Activated gamma-delta T cell treated with Interleukin-2 at 50 U/mL for 16 hours (primary cell): ENCODE results near the gene SCN3B.

Experiments
- DNase-seq: peaks from one replicate; pipeline ENCODE4 v3.0.0-alpha.2; 2020

SCN3B gene

DNA sequence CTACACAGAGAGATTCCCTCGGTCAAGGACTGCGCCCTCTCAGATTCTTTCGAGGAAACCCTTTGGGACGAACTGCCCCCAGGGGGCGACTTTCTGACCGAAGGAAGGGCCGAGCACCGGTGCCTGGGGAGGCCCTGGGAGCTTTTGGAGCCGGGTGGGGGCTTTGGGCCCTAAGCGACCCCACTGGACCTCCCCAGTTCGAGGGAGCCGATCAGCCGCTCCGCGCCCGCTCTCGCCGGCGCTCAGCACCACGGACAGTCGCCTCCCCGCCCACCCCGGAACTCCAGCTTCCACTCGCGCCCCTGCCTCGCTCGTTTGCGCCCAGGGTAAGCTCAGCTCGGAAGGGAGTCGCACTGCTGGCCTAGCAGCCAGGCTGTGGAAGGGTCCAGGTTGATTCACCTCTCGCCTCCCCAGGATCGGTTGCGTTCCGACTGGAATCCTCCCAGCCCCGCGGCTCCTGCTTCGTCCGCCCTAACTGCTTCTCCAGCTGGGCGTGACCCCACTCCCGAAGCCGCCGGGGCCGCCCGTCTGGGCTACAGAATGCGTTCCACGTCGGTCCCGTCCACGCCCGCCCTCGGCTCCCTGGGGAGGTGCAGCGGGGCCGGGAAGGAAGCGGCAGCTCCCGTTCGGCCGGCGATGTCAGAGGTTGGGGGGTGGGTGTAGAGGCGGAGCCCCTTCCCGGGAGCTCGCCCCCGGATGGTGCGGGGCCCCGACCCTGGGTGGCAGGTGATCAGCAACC, 428 bp downstream of the SCN3B start:
- DNase-seq = no peak

DNA sequence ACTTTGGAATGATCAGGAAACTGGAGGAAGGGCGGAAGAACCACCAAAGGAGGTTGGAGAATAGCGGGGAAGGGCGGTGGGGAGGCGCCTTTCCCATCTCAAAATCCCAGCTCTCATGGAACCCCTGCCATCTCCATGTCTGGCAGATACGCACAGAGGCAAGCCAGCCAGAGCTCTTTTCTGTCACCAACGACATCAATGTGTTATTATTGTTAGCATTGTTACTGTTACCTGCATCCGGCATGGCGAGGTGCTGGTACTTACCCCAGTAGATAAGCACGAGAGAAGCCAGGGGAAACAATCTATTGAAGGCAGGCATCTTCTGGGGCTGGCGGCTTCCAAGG, 969 bp downstream of the SCN3B start:
- DNase-seq = no peak

DNA sequence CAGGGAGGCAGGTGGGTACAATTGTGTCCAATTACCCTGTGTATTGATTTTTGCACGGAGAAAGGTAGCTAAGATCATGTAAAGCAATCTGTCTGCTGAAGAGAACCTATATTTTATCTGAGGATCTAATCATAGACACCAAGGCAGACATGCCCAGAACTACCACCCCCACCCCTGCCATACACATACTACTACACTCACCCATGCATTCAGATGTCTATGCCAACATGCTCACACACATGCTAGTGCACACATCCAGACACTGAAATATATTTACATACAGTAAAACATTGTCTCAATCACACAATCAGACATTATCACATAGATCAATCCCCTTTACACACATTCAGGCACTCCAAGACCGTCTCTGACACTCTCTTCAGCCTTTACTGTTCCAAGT, 1.8 kb downstream of the SCN3B start:
- DNase-seq = no peak

DNA sequence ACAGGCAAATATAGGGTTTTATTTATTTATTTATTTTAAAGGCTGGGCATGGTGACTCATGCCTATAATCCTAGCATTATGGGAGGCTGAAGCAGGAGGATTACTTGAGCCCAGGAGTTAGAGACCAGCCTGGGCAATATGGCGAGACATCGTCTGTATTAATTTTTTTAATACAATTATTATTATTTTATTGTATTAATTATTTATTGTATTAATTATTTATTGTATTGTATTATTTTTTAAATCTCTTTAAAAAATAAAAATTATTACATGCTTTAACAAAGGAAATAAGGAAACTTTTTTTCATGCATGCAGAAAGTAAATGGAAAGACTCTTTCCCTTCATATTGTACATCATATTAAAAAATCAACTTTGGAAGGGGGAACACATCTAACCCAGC, 3.5 kb downstream of the SCN3B start:
- DNase-seq = no peak

DNA sequence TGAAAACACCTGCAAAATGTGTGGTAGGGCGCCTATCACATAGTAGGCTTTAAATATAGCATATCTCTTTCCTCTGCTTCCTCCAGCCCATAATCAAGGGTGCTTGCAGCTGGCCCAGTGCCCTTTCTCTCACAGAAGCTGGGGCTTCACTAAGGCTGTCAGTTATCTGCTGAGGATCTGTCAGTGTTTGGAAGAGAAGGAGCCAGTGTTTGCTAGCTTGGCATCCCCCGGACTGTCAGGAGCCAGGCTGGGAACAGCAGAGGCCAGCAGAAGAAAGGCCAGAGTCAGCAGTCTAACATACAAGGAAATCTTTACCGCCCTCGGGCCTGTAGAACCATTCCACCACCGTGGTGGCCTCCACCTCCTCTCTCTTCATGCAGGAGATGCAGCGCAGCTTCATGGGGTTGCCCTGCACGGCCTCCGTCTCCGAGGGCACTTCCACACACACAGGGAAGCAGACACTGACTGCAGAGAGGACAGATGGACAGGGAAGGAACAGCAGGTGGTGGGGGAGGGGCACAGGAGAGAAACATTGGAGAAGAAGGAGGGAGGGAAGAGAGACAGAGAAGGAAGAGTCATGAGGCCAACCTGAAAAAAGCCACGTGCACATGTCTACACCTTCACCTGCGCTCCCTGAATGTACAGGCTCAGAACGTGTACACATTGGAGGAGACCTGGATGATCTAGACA, 9.0 kb downstream of the SCN3B start:
- DNase-seq = no peak

DNA sequence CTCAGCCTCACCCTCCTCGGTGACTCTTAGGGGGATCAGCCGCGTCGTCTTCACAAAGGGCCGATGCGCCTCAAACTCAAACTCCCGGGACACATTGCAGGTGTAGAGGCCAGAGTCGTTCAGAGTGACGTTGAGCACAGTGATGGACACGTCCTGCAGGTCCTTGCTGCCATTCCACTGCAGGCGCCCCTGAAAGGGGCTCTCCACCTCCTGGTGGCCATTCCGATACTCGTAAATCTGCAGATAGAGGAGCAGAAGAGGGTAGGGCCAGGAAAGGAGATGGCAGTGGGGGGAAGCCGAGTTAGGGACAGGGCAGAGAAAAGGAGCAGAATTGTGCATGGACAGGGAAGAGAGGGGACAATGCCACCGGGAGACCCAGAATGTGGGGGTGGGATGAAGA, 12.0 kb downstream of the SCN3B start:
- DNase-seq = no peak

DNA sequence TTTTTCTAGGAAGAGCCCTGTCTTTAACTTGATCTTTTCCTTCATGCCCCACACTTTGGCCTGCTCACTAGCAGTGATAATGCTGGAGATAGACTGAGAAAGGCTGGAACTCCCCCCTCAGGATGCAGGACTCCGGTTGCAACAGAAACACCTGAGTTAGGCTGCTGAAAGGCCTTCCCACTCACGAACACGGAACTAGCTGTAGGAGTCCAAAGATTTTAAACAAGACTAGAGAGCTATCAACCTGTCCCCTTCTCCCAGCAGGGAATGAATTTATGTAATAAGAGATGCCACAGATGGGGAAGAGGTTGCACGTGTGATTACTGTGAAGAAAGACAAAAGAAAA, 13.0 kb downstream of the SCN3B start:
- no peak for DNase-seq

DNA sequence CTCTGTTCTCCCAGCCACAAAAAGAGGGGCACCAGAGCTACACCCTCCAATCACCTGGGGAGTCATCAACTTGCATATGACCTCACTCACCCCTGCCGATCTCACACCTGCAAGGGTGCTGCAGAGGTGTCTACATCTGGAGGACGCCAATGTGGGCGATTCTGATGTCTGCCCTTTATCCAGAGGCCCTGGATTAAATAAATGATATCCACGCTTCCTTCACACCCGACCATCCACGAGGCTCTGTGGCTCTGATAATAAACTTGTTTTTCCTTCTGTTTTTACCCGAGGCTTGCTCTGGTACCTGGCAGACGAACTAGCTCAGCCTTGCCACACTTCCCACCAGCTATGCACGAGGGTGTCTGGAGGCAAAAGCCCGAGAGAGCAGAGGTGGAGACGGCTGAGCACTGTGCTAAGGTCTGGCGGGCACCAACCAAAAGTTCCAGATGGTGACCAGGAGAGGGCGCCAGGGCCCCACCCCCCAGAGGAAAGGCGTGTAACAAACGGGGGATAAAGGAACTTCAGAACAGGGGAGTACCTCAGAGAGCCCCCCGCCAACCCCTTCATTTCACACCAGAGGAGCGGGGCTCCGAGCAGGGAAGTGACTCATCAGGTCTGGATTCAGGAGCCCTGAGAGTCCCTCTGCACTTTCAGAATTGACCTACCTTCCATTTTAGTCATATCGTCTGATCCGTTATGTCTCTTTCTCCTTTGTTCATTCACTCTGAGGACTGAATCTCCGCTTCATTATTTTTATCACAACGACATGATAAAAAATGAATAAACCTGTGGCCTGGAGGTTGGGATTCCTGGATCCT, 13.5 kb downstream of the SCN3B start:
- peak; percentile 36 for DNase-seq

DNA sequence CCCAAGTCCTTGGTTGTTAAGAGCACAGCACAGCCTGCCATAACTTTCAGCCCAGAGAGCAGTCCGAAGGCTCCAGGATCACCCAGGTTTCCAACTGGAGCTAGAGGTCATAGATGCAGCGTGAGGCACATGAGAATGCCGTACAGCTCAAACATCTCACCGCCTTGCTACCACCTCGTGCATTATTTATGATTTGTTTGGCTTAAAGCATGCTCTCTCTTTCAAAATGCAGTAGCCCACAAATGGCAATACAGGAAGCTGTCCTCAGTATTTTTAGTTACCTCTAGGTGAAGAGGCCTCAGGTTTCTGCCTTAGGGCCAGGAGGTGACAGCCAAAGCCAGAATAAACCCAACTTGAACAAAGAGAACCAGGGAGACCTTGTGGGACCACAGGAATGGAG, 14.4 kb downstream of the SCN3B start:
- no peak for DNase-seq

DNA sequence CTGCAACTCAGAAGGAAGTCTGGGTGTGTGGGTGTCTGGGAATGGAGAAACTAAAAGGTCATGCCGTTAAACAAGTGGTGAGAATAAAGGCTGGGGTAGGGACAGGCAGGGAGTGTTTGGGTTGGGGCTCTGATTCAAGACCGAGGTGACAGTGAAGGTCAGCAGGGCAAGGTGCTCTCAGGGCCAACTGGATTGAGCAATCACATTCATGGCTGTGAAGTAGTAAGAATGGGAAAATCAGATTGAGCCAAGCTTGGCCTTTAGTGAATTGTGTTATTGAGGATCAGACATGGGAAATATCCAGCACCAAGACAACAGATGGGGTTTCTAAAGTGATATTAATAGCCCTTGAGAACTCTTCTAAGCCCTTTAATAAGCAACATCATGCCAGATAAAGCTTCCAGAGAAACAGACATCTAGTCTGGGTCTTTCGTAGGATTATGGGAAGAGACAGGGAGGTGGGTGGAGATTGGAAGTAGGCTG, 24.3 kb downstream of the SCN3B start:
- no peak for DNase-seq

DNA sequence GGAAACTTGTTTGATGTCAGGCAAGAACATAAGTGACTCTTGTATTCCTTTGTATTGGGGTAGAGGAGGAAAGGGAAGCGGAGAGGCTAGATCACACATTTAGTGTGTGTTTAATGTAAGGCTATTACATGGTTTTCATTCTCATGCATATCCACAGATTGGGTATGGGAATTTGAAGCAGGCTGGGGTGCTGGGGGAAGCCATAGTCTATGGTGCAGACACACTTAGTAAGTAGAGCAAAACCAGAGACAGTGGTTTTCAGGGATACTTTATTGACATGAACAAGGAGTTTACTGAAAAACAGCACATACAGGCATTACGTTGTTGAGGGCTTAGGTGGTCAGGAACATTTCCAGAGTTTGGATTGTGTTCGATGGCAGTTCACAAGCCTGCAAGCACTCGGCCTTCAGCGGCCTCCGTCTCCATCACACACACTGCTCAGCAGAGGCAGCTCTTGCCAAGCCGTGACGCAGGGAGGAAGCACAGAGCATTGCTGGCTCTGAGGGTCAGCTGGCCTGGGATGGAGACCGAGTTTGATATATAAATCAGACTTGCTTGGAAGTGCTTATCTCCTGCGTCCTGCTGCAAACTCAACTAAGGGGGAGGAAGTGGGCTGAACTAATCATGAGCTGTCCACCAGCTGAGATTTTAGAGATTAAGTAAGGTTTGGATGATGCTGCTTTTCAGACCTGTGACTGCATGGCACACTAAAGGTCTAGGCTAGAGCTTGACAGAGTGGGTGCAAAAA, 25.3 kb downstream of the SCN3B start:
- no peak for DNase-seq

DNA sequence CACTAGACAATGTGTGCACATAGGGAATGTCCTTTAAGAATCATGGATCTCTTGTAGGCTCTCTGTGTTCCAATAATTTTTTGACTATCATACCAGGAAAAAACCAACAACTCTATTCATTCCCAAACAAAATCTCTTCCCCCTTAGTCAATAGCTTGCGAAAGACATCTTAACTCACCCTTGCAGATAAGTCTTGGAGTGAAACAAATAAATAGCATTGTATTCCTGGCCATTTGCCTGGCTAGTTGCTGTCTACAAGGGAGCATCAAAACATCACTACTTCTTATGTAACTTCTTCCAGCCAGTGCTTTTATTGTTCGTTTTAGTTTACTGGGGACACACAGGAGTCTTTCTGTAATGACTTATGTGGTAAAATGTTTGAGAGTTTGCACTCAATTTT, 29.4 kb downstream of the SCN3B start:
- no peak for DNase-seq

DNA sequence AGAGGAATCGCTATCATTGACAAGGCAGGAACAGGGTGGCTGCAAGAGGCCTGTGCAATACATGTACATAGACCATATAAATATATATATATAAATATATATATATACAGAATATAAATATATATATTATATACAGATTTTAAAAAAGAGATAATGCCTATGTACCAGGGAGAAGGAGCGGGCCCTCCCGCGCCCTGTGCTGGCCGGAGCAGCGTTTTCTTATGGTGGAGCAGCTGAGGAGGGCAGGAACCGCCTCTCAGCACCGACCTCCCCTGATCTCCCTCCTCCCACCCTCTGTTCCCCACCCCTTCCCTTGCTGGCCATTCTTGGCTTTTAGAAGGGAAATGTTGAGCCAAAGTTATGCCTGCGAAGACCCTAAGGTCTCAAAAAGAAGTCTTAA, 31.8 kb downstream of the SCN3B start:
- no peak for DNase-seq

DNA sequence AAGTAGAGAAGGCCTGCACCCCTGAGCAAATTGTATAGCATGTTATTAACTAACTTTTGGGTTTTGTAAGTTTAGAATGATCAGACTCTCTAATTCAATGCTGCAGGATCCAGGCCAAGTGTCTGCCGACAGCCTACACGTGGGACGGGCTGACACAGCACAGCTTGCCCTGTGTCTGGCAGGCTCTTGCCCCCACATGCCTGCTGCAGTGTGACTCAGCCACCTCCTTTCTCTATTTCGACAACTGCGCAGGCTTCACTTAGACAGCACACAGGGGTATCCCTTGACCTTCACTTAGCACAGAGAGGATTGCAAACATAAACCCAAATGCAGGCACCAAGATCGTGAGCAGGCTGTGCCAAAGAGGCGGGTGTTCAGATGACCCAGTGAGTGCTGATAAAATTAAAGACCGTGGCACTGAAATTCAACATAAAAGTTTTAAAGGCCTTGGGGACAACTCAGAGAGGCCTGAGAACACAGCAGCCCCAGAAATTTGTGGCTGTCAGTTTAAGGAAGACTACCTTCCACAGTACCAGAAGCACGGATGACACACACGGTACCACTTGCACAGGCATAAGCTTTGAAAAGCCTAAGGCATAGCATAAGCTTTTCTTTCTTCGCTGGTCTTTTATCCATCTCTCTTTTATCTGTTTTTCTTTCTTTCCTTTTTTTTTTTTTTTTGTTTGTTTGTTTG, 37.8 kb downstream of the SCN3B start:
- DNase-seq = no peak

DNA sequence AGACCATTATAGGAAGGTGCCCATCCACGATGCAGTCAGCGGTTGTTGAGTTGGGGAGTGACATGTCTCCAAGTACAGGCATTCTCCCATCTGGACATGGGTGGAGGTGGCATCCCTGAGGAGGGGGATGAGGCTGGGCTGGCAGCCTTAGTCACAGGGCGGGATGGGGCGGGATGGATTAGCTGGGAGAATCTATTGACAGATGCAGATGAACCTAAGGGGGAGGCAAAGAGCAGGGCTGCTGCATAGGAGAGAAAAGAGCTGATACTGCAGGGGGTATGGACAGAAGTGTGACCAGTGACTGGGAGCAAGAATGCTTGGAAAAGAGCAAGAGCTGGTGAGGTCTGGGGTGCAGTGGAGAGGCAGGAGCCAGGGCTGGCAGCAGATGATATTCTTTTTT, 42.7 kb downstream of the SCN3B start:
- DNase-seq = no peak

DNA sequence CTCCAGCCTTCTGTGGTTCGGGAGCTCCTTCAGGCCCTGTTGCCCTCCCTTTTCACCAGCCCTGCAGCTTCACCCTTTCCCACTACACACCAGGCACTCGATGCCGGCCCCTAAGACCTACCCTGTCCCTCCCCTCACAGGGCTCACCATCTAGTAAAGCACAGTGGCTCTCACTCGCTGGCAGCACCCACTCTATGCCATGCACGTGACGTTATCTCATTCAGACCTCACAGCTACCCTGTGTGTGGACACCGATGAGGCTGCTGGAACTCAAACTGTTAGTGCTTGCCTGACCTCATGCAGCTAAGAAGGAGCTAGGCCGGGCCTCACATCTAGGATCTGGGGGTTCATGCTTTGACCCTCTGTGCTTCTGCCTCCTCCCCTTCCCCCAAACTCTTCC, 45.5 kb downstream of the SCN3B start:
- DNase-seq = no peak

DNA sequence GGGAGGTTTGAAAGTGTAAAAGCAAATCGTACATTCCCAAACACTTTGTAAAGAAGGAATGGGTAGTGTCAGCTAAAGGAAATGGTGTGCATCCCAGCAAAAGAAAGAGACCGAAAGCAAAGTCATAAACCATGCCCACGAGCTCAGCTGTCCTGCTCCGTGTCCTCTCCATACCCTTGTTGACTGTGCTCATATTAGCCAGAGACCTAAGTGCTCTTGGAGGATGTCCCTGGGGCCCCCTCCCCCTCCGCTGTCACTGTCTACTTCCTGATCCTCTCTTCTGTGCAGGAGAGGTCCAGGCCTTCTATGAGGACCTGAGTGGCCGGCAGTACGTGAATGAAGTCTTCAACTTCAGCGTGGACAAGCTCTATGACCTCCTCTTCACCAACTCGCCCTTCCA, 46.1 kb downstream of the SCN3B start:
- DNase-seq = no peak

DNA sequence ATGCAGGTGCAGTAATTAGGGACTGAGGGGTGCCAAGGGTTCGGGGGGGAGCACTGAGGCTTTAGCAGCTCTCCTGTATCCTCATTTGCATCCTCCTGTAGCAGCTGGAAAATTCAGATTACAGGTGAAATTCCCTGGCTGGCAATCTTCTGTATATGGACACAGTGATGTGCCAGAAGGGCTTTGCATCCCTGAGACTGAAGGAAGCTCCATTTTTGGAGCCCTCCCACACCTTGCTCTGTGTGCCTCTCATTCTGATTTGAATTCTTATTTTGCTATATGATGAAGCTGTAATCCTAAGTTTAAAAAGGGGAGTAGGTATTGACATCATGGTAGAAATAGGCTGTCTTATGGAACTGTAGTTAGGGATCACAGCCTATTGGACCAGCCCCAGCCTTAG, 46.6 kb downstream of the SCN3B start:
- DNase-seq = no peak

DNA sequence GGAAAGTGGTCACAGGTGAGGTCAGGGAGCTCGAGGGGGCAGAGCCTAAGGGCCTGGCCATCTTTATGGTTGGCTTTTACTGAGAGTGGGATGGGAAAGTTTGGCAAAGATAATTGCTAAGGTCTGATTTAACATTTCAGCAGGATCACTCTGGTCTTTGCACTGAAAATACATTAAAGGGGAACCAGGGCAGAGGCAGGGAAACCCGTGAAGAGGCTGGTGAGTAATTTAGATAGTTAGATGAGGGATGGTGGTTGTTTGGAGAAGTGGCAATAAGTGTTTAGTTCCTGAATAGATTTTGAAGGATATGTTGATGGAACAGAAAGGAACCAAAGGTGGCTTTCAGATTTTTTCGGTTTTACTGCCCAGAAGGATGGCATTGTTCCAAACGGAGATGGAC, 50.8 kb downstream of the SCN3B start:
- no peak for DNase-seq

DNA sequence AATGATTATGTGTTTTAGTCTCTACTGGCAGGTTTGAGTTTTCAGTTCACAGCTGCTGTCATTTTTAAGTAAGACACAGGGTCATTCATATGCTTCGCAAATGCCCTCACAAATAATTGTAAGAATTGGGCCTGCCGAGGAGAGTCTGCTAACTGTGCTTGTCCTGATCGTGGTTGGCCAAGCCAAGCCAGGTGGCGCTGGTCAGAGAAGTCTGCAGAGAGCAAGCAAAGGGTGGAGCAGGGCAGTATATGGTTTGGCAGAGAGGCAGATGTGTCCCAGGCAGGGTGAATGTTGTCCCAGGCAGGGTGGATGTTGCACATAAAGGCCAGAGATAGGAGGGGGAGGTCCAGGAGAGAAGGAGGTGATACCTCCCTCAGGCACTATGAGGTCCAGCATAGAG, 52.7 kb downstream of the SCN3B start:
- no peak for DNase-seq

DNA sequence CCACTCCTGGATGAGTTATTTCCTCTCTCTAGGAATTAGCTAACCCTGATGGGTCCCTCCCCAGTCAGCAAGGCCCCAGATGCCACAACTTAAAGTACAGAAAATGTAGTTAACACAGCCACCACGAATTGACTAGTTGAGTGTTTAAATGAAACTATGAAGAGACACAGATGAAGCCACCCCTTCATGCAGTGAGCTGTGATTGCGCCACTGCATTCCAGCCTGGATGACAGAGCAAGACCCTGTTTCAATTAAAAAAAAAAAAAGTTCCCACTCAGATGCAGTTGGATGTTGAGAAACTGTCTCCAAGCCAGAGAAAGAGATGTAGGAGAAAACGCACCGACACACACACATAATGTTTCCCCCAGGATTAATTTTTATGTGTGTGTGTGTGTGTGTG, 53.3 kb downstream of the SCN3B start:
- no peak for DNase-seq

DNA sequence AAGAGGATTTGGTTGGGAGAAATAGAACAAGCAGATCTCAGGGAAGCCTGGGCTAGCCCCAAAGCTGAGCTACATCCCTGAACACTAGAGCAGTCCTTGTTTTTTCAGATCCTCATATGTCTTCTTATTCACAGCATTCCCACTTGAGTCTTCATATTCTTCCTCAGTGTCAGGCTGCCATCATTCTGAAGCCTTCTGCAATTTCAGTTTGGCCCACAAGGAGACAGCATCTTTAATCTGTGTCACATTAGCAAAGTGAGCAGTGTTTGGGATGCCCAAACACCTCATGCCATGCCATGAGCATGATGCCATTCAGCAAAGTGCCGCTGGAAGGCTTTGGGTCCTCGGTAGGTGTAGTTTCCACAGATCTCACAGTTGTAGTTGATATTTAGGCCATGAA, 56.6 kb downstream of the SCN3B start:
- DNase-seq = no peak

DNA sequence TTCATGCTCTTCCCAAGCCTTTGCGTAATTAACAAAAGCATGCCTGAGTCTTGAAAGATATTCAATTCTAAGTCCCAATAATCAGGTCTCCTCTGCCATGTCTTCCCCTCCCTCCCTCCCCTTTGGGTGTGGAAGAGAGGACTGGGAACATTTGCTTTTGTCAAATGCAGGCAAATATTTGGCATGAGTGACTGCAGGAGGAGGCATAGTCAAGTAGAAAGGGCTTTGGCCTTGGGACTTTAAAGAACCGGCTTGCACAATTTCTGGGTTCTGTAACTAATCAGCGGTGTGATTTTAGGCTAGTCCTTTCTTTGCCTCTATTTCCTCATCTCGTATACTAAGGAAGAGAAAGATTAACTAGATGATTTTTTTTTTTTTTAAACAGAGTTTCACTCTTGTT, 59.5 kb downstream of the SCN3B start:
- no peak for DNase-seq
